ENCODE results near the gene ATP8A1. TPM values are rescaled to one million over a fixed set of nuclear protein-coding genes. Genes with fewer than 3 reads are reported as not detected.
"Not testable (repeated sequence)": the region's sequence is repeated elsewhere in the genome, so short reads cannot be mapped to it uniquely, and the experiment has no call there.

Gene ATP8A1
- total RNA-seq, 2 donors from 2014 or later = 15.2 to 24.7 TPM

DNA sequence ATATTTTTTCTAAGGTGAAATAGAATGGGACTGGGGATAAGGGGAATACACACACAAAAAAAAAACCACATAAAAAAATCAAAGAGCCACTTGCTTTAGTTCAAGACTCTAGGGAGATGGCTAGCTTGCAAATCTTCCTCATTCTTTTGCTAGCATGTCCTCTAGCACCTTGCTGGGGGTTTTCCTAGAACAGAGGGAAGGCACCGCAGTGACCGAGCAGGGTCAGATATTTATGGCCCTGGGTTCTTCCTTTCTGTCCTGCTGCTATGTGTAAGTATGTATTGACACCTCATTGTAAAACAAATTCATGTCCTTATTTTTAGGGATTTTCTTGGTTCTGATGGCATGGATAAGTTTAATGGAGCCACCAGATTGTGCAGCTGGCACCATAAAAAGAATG is 178.4 kb downstream of the ATP8A1 start:
- ATAC-seq (ENCODE audit: insufficient number of reproducible peaks, low FRiP score, low read depth) = no peak
- TF ChIP-seq, protein P1, sequence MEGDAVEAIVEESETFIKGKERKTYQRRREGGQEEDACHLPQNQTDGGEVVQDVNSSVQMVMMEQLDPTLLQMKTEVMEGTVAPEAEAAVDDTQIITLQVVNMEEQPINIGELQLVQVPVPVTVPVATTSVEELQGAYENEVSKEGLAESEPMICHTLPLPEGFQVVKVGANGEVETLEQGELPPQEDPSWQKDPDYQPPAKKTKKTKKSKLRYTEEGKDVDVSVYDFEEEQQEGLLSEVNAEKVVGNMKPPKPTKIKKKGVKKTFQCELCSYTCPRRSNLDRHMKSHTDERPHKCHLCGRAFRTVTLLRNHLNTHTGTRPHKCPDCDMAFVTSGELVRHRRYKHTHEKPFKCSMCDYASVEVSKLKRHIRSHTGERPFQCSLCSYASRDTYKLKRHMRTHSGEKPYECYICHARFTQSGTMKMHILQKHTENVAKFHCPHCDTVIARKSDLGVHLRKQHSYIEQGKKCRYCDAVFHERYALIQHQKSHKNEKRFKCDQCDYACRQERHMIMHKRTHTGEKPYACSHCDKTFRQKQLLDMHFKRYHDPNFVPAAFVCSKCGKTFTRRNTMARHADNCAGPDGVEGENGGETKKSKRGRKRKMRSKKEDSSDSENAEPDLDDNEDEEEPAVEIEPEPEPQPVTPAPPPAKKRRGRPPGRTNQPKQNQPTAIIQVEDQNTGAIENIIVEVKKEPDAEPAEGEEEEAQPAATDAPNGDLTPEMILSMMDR (IDR thresholded peaks at IDR 0.05) = no peak
- H3K4me3 ChIP-seq = no peak overlapping the region

DNA sequence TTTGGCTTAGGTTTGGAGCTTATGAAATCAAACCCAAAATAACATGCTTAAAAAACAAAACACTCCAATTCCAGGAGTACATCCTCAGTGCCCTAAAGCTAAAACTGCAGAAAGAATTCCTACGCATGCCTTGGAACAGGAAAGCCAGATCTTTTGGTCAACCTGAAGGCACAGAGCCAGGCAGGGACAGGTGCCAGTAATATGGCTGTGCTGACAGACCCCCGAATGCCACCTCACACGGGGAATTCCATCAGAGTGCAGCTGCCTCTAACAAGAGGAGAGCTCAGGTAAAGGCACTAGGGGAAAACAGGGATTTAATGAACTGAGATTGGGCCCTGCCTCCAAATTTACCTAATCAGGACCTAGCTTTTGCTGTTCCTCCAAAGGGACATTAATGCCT is 182.5 kb downstream of the ATP8A1 start:
- H3K9me3 ChIP-seq = no peaks in the 10 kb centered on the region
- ATAC-seq (ENCODE audit: insufficient number of reproducible peaks, low FRiP score, low read depth) = no peak
- TF ChIP-seq, protein P1 (IDR thresholded peaks at IDR 0.05) = no peak
- H3K4me1 ChIP-seq (ENCODE audit: control insufficient read depth in 1 of 2, low read depth in 2 of 2) = no peaks in the 10 kb centered on the region
- H3K27ac ChIP-seq = no peak overlapping the region
- no peak overlapping the region for H3K4me3 ChIP-seq
- no peaks in the 10 kb centered on the region for H3K36me3 ChIP-seq
- H3K27me3 ChIP-seq (replicated peaks; ENCODE audit: insufficient read depth) = no peaks in the 10 kb centered on the region
- no peak for DNase-seq (ENCODE audit: low spot score)

More for the DNA sequence above, 178.4 kb downstream of the ATP8A1 start:
- Histone ChIP-seq H3K27me3 (replicated peaks; ENCODE audit: insufficient read depth) (no peaks in the 10 kb centered on the region), H3K4me1 (ENCODE audit: control insufficient read depth in 1 of 2, low read depth in 2 of 2) (no peaks in the 10 kb centered on the region), H3K9me3 (no peaks in the 10 kb centered on the region), H3K27ac (no peak overlapping the region), H3K36me3 (no peaks in the 10 kb centered on the region)
- no peak for DNase-seq (ENCODE audit: low spot score)

DNA sequence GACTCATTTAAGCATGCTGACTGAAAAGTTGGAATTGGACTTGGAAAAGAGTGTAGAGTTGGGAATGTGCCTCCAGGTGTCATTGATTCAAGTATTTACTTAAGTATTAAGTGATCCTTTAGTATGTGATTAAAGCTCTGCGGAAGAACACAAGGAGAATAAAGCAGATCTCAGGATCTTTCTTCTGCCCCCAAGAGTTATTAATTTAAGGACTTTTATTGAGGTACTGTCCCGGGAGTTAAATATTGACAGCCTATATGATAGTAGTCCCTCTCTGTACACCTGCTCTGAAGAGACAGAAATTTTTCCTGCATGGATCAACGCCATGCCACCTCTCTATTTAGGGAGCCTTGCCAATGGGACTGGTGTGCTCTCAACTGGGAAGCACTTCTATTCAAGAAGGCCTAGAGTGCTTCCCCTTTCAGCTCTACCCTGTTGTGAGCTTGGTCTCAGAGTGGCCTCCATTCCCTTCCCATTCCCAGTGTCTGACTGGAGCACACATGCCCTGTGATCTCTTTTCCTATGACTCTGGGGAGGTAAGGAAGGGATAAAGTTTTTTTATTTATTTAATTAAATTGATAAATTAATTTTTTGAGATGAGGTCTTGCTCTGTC is 183.7 kb downstream of the ATP8A1 start:
- TF ChIP-seq, protein P1 (IDR thresholded peaks at IDR 0.05) = no peak
- Histone ChIP-seq H3K9me3 (no peaks in the 10 kb centered on the region), H3K4me1 (ENCODE audit: control insufficient read depth in 1 of 2, low read depth in 2 of 2) (no peaks in the 10 kb centered on the region), H3K27ac (no peak overlapping the region), H3K4me3 (no peak overlapping the region), H3K27me3 (replicated peaks; ENCODE audit: insufficient read depth) (no peaks in the 10 kb centered on the region), H3K36me3 (no peaks in the 10 kb centered on the region)
- ATAC-seq (ENCODE audit: insufficient number of reproducible peaks, low FRiP score, low read depth) (no peak), DNase-seq (ENCODE audit: low spot score) (no peak)

DNA sequence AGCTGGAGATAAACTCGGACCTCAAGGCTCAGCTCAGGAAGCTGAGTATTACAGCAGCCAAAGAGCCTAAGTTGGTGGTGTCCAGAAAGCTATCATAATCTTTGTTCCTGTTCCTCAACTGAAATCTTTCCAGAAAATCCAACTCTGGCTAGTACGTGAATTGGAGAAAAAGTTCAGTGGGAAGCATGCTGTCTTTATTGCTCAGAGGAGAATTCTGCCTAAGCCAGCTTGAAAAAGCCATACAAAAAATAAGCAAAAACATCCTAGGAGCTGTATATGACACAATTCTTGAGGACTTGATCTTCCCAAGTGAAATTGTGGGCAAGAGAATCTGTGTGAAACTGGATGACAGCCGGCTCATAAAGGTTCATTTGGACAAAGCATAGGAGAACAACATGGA is 185.0 kb downstream of the ATP8A1 start:
- TF ChIP-seq, protein P1 (IDR thresholded peaks at IDR 0.05) = no peak
- H3K27me3 ChIP-seq (replicated peaks; ENCODE audit: insufficient read depth) = no peaks in the 10 kb centered on the region
- H3K27ac ChIP-seq = no peak overlapping the region
- H3K36me3 ChIP-seq = no peaks in the 10 kb centered on the region
- H3K4me1 ChIP-seq (ENCODE audit: control insufficient read depth in 1 of 2, low read depth in 2 of 2) = no peaks in the 10 kb centered on the region
- H3K9me3 ChIP-seq = no peaks in the 10 kb centered on the region
- DNase-seq (ENCODE audit: low spot score) (no peak), ATAC-seq (ENCODE audit: insufficient number of reproducible peaks, low FRiP score, low read depth) (no peak)
- no peak overlapping the region for H3K4me3 ChIP-seq

DNA sequence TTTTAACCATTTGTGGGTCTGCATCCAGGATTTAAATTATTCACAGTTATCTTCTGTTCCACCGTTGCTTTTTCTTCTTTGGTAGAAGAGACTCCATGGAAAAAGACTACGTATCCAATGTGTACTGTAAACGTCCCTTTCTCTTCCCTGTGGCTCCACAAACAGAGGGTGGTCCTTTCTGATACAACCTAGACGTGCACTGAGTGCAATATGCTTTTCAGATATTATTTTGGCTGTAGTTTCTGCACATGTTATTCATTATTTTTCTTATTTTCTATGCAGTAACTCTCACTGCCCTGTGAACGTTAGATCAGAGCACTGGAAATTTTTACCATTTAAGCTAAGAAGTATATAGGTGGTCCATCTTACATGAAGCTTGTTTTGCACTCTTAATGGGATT is 186.9 kb downstream of the ATP8A1 start:
- Histone ChIP-seq H3K4me1 (ENCODE audit: control insufficient read depth in 1 of 2, low read depth in 2 of 2) (no peaks in the 10 kb centered on the region), H3K27ac (no peak overlapping the region), H3K27me3 (replicated peaks; ENCODE audit: insufficient read depth) (no peaks in the 10 kb centered on the region), H3K4me3 (no peak overlapping the region), H3K9me3 (no peaks in the 10 kb centered on the region), H3K36me3 (no peaks in the 10 kb centered on the region)
- DNase-seq (ENCODE audit: low spot score) (no peak), ATAC-seq (ENCODE audit: insufficient number of reproducible peaks, low FRiP score, low read depth) (no peak)
- TF ChIP-seq, protein P1 (IDR thresholded peaks at IDR 0.05) = no peak

DNA sequence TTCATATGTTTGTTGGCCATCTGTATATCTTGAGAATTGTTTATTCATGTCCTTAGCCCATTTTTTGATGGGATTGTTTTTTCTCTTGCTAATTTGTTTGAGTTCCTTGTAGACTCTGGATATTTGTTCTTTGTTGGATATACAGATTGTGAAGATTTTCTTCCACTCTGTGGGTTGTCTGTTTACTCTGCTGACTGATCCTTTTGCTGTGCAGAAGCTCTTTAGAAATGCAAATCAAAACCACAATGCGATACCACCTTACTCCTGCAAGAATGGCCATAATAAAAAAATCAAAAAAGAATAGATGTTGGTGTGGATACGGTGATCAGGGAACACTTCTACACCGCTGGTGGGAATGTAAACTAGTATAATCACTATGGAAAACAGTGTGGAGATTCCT is 189.1 kb downstream of the ATP8A1 start:
- not testable (repeated sequence) for ATAC-seq (ENCODE audit: insufficient number of reproducible peaks, low FRiP score, low read depth); H3K27me3 ChIP-seq (replicated peaks; ENCODE audit: insufficient read depth); H3K9me3 ChIP-seq; H3K27ac ChIP-seq; H3K4me3 ChIP-seq; H3K4me1 ChIP-seq (ENCODE audit: control insufficient read depth in 1 of 2, low read depth in 2 of 2); H3K36me3 ChIP-seq; DNase-seq (ENCODE audit: low spot score)

Measured in thoracic aorta (tissue), 2 donors.